GM12874 (cell line): ENCODE data around the gene PLCL1.

ENCODE experiments used
- CTCF ChIP-seq: IDR thresholded peaks from 2 replicates; pipeline ENCODE4 v1.5.1; 2011; ENCODE audit warnings: low read depth, mild to moderate bottlenecking, control low read depth, low read length, moderate library complexity; ENCODE audit not compliant: insufficient read depth

The PLCL1 gene

GRCh38 chr2:197929008-197929885, 124.9 kb downstream of the PLCL1 start:
- no peak for TF ChIP-seq CTCF

GRCh38 chr2:197929886-197930227, 125.5 kb downstream of the PLCL1 start:
- TF ChIP-seq CTCF, result no peak

GRCh38 chr2:197930570-197931278, 126.3 kb downstream of the PLCL1 start:
- TF ChIP-seq CTCF, result no peak

GRCh38 chr2:197931661-197932312, 127.4 kb downstream of the PLCL1 start:
- no peak for TF ChIP-seq CTCF

- TF ChIP-seq CTCF, result no peak
Observed at GRCh38 chr2:197932374-197932773, 128.0 kb downstream of the PLCL1 start.

GRCh38 chr2:197934261-197934933, 130.0 kb downstream of the PLCL1 start:
- no peak for TF ChIP-seq CTCF

- TF ChIP-seq CTCF, result no peak
Observed at GRCh38 chr2:197934934-197935289, 130.5 kb downstream of the PLCL1 start.
